Retinal pigment epithelial cell (primary cell): Measurements from ENCODE around the gene SH3BP1.
"Not testable (repeated sequence)": the region's sequence is repeated elsewhere in the genome, so short reads cannot be mapped to it uniquely, and the experiment has no call there.

Source experiments
- DNase-seq: peaks from one replicate; pipeline ENCODE4 v3.0.0-alpha.2; 2010; ENCODE audit warnings: low read depth
- H3K4me3 ChIP-seq: 2 replicates; pipeline ENCODE4 v1.5.1; 2011; ENCODE audit warnings: mild to moderate bottlenecking, low read length, control low read depth, moderate library complexity
- CTCF ChIP-seq: conservative IDR thresholded peaks from 2 replicates; pipeline ENCODE4 v1.5.1; 2011; ENCODE audit warnings: low read depth, low read length, control low read depth, inconsistent platforms

Gene SH3BP1

GRCh38 chr22:37608477-37609239, 30.8 kb upstream of the SH3BP1 start, which contains the start of gene GGA1:
GGA1 (plus strand) TSS chr22:37608834; CDS start chr22:37608861, 27 bp downstream.
- no peak for TF ChIP-seq CTCF

DNA sequence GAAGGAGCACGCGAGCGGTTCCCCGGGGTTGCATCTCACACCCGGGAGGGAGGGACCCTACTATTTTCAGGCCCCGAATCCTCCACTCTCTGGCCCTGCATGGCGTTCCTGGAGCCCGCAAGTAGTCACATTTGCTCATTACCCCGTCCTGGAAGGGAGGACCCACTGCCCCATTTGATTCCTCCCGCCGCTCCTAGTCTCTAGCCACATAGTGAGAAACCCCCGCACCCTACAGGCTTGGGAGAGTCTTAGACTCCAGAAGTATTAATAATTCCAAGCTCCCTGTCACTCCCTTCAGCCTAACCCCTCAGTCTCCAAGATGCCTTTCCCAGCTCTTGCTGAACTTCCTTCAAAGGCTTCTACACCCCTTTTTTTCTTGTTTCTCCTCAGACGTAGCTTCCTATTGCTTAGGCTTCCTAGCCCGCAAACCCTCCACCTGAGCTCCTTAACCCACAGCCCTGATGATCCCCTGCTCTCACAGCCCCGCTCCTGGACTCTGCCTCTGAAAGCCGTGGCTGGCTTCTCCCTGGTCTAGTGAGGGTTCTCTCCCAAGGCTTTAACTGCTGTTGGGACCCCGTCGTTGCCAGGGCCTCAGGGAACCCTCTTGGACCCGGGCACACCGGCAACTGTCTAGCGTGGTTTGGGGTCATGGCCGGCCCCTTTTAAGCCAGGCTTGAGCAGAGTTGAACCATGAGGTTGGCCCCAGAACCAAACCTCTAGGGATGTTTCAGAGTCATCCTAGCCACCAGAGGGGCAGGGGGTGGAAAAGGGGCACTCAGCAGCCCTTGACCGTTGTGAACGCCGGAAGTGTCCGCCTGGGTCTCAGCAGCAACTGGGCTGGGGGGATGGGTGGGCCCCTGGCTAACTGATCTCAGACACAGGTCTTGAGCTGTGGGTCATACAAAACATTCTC, 30.0 kb upstream of the SH3BP1 start:
- peak overlapping the region; percentile 83 for H3K4me3 ChIP-seq
- no peak for DNase-seq
- no peak for TF ChIP-seq CTCF

More at GRCh38 chr22:37608477-37609239, 30.8 kb upstream of the SH3BP1 start, which contains the start of gene GGA1:
- peak; percentile 91 for DNase-seq
- H3K4me3 ChIP-seq = peak within 1 kb of the TSS; percentile 83

DNA sequence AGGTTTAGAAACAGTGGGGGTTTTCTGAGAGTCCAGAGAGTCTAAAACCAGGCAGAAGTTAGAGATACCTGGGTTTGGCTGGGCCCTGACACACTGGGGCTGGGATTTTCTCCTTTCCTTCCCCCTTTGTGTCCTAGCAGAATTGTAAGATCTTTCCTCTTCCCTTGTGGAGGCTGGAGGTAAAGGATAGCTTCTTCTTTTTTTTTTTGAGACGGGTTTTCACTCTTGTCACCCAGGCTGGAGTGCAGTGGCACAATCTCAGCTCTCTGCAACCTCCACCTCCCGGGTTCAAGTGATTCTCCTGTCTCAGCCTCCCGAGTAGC, 29.4 kb upstream of the SH3BP1 start:
- not testable (repeated sequence) for DNase-seq
- H3K4me3 ChIP-seq = peak overlapping the region; percentile 83

DNA sequence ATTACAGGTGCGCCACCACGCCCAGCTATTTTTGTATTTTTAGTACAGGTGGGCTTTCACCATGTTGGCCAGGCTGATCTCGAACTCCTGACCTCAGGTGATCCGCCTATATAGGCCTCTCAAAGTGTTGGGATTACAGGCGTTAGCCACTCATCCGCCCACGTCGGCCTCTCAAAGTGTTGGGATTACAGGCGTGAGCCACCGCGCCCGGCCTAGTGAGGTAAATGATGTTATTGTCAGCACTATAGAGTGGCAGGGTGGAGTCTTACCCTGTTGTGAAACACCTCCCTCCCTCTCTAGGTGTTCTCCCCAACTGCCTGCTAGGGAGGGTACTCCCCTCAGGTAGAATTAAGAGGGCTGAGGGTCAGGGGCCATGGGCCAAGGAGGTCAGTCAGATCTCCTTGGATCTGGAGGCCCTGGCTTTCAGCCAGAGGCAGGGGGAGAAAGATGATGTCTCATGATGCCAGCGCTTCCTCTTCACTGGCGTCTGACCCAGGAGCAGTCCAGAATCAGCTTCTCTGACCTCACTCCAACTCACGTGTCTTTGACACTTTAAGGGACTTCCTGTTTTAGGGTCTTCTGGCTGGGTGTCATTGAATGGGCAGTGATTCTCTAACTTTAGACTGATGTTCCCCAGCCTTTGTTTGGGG, 28.9 kb upstream of the SH3BP1 start:
- TF ChIP-seq CTCF = no peak
- no peak for DNase-seq
- H3K4me3 ChIP-seq = no peak overlapping the region

GRCh38 chr22:37611207-37611606, 28.3 kb upstream of the SH3BP1 start:
- TF ChIP-seq CTCF = no peak
- DNase-seq = no peak
- H3K4me3 ChIP-seq = no peak overlapping the region

DNA sequence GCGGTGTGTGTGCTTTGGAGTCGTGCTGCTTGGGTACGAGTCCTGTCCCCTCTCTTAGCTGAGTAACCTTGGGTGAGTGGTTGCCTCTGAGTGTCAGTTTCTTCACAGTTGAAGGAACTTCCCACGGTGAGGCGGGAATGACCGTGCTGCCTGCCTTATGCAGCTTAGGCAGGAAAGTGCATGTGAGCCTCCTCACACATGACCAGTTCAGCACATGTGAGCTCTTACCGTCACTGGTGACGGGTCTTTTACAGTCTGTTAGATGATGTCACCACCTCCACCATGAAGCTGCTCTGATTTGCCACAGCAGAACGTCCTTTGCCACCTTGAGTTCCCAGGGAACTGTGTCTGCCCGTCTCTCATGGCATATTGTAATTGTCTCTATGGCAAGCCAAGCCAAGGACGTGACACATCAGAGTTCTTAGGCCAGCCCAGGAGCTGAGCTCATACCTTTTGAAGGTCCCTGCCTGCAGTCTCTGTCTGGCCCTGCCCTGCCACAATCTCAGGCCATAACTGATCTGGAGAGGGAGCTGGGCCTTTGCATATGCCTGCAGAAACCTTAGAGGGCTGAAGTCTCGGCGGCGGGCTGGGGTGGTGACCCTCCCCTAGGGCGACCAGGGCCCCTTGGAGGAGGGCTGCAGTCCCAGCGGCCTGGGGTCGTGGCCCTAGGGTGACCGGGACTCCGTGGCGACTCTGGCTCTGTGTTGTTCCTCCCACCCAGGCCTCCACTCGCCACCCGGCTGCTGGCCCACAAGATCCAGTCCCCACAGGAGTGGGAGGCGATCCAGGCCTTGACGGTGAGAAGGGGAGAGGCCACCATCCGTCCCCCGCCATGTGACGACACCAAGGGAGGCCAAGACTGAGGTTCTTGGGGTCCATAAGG, 23.0 kb upstream of the SH3BP1 start:
- no peak overlapping the region for H3K4me3 ChIP-seq
- no peak for TF ChIP-seq CTCF
- DNase-seq = no peak
